Loucy (cell line): ENCODE measurements around the gene TRIM33.

Source experiments
- CTCF ChIP-seq: fragments of 200-600 bp; sonication (generic); conservative IDR thresholded peaks from 2 replicates; pipeline ENCODE4 v1.5.1; 2014; ENCODE audit warnings: mild to moderate bottlenecking, antibody characterized with exemption, low read length
- EZH2phosphoT487 ChIP-seq: fragments of 200-600 bp; IDR thresholded peaks from 2 replicates; pipeline ENCODE4 v1.6.1; 2018; ENCODE audit warnings: antibody characterized with exemption, mild to moderate bottlenecking, moderate library complexity, borderline replicate concordance

GRCh38 chr1:114488739-114489138 is 22.3 kb downstream of the TRIM33 start:
- TF ChIP-seq CTCF = no peak
- TF ChIP-seq EZH2phosphoT487 = no peak
